GM18526 (cell line): Measurements from ENCODE around the gene KCNIP4.

Experiments
- POLR2A ChIP-seq: IDR thresholded peaks from 3 replicates; pipeline ENCODE4 v1.6.1; 2011; ENCODE audit not compliant: insufficient read length; ENCODE audit errors: extremely low read depth

The KCNIP4 gene

GRCh38 chr4:21765810-21766407 is 182.7 kb downstream of the KCNIP4 start:
- TF ChIP-seq POLR2A: no peak

- no peak for TF ChIP-seq POLR2A
These were observed 184.7 kb downstream of the KCNIP4 start for GRCh38 chr4:21763855-21764254.

DNA sequence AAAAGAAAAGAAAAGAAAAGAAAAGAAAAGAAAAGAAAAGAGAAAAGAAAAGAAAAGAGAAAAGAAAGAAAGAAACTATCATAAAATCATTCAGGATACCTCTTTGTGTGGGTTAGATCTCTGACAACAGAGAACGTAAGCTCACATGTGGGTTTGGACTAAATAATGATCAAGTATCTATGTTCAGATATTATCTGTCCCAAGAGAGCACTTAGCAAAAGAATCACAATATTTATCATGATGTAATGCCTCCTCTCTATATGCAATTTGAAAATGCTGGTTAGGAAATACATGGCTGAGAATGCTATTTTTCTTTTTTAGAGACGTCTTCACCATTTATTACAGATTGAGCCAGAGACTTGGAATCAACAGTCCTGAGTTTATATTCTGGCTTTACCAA is 191.3 kb downstream of the KCNIP4 start:
- TF ChIP-seq POLR2A: no peak

DNA sequence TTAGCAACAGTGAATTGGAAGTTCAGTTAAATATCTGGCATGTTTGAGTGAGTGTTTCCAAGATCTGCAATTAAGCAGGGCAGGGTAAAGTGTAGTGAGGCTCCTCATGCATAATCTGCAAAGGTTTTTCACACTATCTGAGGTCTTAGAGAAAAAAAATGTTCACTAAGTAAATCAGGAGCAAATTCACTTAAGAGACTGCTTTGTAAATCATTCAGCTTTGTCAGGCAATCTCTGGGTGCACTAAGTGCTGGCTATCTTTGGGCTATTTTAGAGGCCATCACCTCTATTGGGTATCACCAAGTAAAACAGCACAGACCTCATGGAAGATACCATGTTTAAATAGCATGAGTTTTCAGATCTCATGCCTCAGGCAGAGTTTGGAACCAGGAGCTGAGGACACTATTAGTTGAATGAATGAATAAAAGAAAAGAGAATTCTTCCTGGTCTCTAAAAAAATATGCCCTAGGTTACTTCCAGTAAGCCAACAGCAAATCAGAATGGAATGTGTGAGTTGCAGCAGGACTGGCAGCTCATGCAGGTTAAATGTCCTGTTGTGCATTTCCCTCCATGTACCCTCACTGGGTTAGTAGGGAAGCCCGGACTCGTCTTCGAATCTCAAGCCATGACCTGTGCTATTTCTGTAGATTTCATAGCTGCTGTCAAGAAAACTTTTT is 195.3 kb downstream of the KCNIP4 start:
- TF ChIP-seq POLR2A: no peak

- TF ChIP-seq POLR2A: no peak
These were observed 196.0 kb downstream of the KCNIP4 start for GRCh38 chr4:21752616-21753015.

DNA sequence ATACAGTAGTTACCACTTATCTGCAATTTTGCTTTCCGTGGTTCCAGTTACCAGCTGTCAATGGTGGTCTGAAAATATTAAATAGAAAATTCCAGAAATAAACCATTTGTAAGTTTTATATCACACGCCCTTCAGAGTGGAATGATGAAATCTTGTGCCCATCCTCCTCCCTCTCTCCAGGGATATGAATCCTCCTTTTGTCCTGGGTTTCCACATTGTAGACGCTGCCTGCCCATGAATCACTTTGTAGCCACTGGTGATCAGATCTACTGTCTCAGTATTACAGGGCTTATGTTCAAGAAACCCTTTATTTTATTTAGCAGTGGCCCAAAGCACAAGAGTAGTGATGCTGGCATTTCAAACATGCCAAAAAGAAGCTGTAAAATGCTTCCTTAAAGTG is 198.6 kb downstream of the KCNIP4 start:
- TF ChIP-seq POLR2A: no peak

GRCh38 chr4:21749412-21749811 is 199.2 kb downstream of the KCNIP4 start:
- TF ChIP-seq POLR2A: no peak

DNA sequence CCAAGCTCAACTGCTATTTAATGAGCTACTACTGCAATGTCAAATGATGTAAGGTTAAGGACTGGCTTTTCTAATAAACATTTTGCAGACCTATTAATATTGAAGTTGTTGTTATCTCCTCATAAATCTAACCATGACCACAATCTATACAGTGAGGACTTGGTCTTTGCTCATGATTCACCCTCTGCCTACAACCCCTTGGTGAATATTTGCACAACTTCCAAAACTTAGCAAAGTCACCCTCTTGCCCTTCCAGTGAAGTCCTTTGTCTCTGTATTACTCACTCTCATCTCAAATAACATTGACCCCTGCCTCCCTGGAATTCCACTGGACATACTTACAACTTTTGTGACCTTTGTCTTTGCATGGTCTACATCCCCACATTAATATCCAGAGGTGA is 204.5 kb downstream of the KCNIP4 start:
- TF ChIP-seq POLR2A: no peak

- TF ChIP-seq POLR2A: no peak
These were observed 206.2 kb downstream of the KCNIP4 start for GRCh38 chr4:21742326-21742725.

DNA sequence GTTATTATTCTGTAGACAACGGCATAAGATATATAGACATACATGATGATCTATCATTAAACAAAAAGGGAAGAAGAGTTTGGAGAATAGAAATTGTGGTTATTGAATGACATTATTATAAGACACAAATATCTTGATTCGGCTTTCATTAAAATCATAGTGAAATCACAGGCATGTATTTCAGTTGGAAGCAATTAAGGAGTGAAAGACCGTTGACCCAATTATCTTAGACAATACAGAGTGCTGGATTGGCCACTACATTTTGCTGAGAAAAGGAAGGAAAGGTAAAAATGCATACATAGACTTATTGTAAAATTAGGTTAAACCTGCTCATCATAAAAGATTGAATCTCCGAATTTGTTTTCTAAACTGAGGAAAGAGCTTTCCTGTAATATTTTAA is 209.8 kb downstream of the KCNIP4 start:
- TF ChIP-seq POLR2A: no peak

- no peak for TF ChIP-seq POLR2A
These were observed 212.7 kb downstream of the KCNIP4 start for GRCh38 chr4:21735866-21736265.

DNA sequence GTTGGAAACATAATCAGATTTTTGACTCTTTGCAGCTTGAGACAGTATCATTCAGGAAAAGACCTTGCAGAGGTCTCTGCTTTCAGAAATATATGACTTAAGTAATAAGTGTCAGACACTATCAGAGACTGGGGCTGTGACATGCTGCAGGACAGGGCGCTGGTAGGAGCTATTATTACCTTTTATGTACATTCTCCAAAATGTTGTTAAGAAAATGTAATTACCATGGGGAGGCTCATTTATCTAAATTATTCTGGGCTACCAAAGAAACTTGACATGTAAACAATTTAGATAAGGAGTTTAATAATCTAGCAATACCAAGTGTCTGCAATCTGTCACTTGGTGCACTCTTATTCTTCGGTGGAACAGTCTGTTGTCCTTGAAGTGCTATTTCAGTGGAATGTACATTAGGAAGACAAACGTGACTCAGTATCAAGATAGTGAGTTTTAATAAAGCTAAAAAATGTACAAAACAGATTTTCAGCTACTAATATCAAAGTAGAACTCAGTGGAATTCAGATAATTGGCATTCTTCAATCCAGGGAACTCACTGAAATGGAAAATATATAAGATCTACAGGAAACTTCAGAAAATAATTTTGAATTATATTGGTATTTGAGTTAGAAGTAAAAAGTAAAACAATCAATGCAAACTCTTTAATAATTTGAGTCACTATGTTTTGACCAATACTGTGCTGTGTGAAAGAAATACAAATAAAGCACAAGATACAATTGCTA is 214.5 kb downstream of the KCNIP4 start:
- no peak for TF ChIP-seq POLR2A

DNA sequence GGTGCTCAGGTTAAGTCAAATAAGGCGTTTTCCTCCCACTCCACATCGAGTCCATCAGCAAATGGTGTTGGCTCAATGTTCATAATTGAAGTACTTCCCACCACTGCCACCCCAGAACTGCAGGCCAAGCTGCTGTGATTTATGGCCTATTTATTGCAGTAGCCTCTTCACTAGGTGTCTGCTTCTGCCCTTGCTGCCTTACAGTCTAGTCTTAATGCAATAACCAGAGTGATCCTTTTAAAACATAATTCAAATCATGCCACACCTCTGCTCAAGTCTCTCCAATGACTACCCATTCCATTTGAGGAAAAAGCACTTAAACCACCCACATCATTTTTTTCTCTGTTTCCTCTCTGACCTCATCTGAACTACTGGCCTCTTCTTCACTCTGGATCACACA is 220.3 kb downstream of the KCNIP4 start:
- no peak for TF ChIP-seq POLR2A

GRCh38 chr4:21726255-21726815 is 222.2 kb downstream of the KCNIP4 start:
- no peak for TF ChIP-seq POLR2A

DNA sequence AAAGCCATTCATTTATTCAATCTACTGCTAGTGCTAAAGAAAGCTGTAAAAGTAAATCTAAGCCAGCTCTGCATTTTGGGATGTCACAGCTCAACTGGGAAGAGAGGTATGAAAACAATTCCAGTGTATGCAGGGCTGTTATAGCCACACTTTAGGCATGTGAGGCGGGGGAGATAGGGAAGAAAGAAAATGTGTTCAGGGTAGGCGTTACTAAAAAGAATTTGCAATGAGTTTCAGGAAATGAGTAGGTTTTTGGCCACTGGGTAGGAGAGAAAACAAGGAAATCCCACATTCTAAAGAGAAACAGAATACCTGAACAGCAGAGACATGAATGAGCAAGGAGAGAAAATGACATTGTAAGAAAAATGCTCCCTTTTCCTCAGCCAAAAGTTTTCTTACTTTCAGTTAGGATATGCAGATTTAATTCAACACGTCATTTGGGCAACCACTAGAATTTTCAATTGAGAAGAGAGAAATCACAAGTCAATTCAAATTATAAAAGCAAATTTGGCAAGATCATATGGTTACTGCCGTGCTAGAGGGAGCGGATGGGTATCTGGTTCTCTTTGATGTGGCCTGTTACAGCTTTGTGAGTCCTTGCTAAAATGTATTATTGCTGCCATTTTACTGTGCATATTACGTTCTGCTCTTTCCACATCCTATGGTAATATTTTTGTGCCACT is 226.3 kb downstream of the KCNIP4 start:
- no peak for TF ChIP-seq POLR2A
